Adipose tissue (tissue), 3 donors: ENCODE data around the gene RUNX1. TPM values are rescaled to one million over a fixed set of nuclear protein-coding genes. Genes with fewer than 3 reads are reported as not detected.
A peak's percentile ranks its signal among the peaks of the same experiment; 100 is the strongest.

ENCODE experiments used
- H3K27ac ChIP-seq: one replicate; pipeline ENCODE4 v1.5.1; 2013; ENCODE audit warnings: low read depth, low read length
- WGBS, 3 donors: extraction: QIAGEN DNeasy Blood & Tissue Kit; methylation state at CpG; one replicate each; pipeline ENCODE4 v1.1.7; 2013; 5-methylcytosine and 5-hydroxymethylcytosine counted together
- polyA plus RNA-seq, 3 donors: library from polyadenylated mRNA; stranded (reverse); fragments of 200-250 nt; gene quantifications; one replicate each; pipeline ENCODE4 v1.2.3, GENCODE V29; 2013
- donor health status: healthy with polysubstance abuse.
- donor health status: Bipolar disorder and iron deficiency.
- donor health status: healthy.

The RUNX1 gene
- polyA plus RNA-seq, 3 donors: 1.2 to 38.1 (median 10.8) TPM

DNA sequence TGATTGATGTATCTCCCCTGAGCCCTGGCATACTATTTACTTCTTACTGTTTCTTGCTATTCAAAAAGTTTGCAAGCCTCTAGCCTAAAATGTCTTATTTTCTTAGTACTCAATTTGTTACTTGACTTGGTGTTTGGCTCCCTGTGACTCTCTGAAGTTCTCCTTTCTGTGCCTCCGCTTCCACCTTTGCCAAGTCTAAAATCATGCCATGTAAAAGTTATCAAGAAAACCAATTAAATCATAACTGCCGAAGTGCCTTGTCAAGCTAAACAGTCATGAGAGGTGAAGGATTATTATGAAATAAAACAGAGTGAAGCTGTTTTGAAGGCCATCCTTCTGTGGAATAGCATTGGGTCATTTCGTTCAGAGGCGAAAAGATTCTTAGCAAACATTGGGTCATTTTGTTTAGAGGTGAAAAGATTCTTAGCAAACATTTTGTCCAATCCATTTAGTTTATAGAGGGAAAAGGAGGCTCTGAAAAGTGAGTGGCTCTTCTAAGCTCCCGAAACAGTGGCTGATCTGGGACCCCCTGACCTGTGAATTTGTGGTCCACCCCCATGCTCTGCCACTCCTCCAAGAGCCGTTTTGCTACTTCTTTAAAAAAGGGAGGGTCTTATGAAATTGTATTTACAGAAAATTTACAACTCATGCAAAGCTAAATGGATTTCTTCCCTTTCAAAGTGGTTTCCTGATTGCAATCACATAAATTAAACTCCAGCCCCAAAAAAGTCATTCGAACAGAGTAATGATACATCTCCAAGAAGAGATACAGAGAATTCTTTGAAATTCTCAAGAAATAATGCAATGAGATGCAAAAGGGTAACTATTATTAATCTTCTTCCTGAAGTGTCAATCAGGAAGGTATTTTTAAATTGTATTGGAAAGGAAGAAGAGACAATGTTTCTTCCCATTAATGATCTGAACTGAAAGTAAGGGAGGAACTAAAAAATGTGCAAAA, 141.4 kb downstream of the RUNX1 start:
- no peak overlapping the region for H3K27ac ChIP-seq
- WGBS, 3 donors: 43 to 59% (median 52%) methylated on average over 7 of the region's 7 CpGs

DNA sequence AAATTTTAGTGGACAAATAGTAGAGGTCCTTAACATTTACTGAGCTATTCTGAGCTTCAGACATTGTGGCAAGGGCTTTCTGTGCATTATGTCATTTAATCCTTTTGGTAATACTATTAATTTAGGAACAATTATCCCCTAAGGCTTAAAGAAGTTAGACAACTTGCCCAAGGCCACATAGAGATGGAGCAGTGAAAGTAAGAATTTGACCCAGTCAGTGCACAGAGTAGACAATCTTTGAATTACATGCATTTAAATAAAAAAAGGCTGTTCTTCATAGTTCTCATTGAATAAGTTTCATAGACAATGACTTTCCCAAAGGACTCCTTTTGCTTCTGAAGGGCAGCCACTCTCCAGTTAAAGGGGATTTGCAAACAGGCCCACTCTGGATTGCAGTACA, 142.7 kb downstream of the RUNX1 start:
- H3K27ac ChIP-seq: no peak overlapping the region

DNA sequence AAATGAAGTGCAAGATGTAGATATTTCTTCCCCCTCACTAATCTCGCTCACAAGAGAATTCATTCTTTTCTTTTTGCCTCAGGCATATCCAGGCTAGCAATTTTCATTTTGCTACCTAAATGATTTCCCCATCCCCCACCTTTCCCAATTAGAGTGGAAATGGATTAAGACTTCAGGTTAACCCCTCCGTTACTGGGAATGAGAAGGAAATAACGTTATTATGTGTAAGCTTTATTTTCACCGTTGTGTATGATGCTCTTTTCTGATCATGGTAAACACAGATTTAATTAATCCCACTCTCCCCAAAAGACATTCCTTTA, 143.9 kb downstream of the RUNX1 start:
- no peak overlapping the region for H3K27ac ChIP-seq
- WGBS, 3 donors: 69 to 81% (median 74%) methylated on average over 4 of the region's 4 CpGs

DNA sequence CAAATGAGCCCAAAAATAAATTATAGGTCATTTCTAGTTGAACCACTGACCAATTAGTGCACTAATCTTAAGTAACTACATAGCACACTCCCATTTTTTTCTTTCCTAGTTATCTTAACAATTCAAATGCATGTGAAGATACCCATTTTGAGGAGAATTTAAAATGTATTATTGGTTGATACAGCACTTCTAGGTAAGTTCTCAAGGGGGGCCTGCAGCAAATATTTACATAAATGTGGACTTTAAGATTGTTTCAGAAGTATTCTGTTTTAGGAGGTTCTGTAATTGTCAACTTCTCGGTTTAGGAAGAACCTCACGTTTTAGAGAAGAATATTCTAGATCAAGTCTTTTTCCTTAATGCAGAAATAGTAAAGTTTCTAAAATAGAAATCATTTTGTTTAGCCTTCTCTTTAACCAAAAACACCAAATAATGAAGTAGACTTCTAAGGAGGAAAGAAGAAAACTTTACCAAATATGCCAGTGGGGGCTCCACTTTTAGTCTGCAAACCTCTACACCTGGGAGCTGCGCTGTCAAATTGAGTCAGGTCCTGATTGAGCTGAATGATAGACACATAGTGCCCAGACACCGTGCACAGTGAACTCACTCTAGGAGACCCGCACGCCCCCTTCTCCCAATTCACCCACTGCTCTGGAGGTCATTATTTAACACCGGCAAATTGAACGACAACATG, 144.4 kb downstream of the RUNX1 start:
- no peak overlapping the region for H3K27ac ChIP-seq
- WGBS, 3 donors: 73 to 86% (median 80%) methylated on average over 8 of the region's 8 CpGs

DNA sequence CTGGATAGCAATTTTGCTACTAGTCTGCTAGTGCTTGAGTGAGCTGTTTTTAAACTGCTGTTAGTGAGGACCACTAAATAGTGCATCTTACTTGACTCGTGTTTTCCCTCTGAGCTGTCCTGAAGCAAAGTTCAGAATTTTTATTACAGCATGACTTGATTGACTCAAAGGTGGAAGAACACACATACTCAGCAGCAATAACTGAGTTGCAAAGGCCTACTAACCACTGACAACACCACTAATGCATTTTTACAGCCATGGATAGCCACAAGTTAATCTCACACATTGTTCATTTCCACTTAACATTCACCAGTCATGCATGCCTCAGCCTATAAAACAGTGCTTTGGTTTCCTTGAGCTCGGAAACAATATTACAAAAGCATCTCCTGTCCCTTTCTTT, 148.7 kb downstream of the RUNX1 start:
- WGBS, 3 donors: 77 to 88% (median 83%) methylated on average over 2 of the region's 2 CpGs
- no peak overlapping the region for H3K27ac ChIP-seq

DNA sequence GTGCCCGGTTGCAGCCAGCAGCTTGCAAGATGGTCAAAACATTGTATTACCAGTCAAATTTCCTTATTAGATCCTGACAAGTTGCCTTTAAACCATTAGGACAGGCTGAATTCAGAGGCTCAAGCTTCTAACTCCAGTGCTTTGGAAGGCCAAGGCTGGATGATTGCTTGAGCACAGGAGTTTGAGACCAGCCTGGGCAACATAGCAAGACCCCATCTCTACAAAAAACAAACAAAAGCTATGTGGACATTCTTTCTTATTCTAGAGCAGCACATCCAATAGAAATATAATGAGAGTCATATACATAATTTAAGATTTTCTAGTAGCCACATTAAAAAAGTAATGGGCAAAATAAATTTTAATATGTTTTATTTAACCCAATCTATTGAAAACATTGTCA, 149.3 kb downstream of the RUNX1 start:
- 48 to 95% (median 91%) methylated on average over 1 of the region's 1 CpG for WGBS, 3 donors
- H3K27ac ChIP-seq: no peak overlapping the region

DNA sequence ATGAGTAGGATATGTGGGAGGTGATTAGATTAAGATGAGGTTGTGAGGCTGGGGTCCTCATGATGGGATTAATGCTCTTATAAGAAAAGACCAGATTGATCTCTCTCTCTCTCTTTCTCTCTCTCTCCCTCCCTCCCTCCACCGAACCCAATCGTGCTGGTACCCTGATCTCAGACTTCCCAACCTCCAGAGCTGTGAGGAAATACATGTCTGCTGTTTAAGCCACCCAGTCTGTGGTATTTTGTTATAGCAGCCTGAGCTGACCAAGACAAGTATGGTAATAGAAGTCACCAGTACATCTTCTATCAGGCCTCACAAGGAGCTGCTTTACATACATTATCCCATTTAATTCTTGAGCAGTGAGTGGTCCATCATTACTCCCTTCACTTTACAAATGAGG, 149.8 kb downstream of the RUNX1 start:
- 74 to 93% (median 92%) methylated on average over 2 of the region's 2 CpGs for WGBS, 3 donors
- no peak overlapping the region for H3K27ac ChIP-seq

DNA sequence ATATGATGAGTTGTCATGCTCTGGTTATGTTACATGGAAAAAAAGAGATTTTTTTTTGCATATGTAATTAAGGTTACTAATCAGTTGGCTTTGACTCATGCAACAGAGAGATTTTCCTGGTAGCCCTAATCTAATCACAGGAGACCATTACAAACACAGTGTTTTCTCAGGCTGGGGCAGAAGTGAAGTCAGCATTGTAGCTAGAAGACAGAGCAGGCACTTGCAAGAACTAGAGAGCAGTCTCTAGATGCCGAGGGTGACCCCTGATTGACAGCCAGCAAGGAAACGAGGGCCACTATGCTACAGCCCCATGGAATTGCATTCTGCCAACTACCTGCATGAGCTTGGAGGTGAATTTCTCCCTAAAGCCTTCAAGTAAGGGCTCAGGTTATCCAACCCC, 151.3 kb downstream of the RUNX1 start:
- 73 to 92% (median 85%) methylated on average over 2 of the region's 2 CpGs for WGBS, 3 donors
- no peak overlapping the region for H3K27ac ChIP-seq

DNA sequence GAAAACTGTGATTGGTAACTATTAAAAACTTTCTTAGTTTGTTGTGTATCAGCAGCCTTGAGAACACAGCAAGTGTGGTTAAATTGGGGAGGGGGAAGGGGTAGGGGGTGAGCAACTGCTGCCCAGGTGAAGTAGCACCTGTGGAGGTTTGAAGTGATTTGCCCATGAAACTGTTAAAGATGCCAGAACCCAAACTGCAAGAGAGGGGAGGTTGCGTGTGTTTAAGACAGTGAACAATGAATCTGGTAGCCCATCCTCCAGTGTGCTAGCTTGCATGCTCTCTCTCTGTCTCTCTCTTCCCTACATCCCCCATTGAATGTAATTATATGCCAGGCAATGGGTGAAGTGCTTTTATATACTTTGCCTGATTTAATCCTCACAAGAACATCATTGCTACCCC, 154.7 kb downstream of the RUNX1 start:
- H3K27ac ChIP-seq: no peak overlapping the region
- 64 to 84% (median 72%) methylated on average over 1 of the region's 1 CpG for WGBS, 3 donors

DNA sequence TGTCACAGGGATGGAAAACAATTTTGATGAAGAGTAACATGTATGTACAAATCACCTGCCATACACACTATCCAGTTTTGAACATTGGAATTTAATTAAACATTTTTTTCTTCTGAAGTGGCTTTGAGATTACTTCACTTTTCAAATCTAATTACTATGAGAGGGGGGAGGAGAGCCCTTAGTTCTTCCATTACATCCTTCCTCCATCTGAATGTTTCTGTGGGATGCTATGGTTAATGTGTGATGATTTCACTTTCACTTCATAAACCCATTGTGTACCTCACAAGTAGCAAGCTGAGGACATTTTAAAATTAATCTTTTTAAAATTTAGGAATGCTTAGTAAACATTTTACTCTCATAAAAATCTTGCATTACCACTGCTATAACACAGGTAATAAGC, 156.9 kb downstream of the RUNX1 start:
- no peak overlapping the region for H3K27ac ChIP-seq

DNA sequence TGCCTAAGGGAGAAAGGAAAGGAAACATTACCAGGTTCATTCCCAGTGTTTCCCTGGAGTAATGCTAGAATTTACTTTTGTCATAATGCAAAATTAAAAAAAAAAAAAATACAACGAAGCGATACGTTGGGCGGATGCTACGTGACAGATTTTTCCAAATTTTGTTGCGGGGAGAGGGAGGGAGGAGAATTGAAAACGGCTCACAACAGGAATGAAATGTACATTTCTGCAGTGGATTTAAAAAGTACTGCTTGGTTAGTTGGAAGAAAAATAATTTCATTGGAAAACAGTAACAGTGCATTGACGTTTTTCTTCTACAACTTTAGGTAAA, 157.5 kb downstream of the RUNX1 start:
- WGBS, 3 donors: 19 to 44% (median 39%) methylated on average over 8 of the region's 8 CpGs
- H3K27ac ChIP-seq: no peak overlapping the region

DNA sequence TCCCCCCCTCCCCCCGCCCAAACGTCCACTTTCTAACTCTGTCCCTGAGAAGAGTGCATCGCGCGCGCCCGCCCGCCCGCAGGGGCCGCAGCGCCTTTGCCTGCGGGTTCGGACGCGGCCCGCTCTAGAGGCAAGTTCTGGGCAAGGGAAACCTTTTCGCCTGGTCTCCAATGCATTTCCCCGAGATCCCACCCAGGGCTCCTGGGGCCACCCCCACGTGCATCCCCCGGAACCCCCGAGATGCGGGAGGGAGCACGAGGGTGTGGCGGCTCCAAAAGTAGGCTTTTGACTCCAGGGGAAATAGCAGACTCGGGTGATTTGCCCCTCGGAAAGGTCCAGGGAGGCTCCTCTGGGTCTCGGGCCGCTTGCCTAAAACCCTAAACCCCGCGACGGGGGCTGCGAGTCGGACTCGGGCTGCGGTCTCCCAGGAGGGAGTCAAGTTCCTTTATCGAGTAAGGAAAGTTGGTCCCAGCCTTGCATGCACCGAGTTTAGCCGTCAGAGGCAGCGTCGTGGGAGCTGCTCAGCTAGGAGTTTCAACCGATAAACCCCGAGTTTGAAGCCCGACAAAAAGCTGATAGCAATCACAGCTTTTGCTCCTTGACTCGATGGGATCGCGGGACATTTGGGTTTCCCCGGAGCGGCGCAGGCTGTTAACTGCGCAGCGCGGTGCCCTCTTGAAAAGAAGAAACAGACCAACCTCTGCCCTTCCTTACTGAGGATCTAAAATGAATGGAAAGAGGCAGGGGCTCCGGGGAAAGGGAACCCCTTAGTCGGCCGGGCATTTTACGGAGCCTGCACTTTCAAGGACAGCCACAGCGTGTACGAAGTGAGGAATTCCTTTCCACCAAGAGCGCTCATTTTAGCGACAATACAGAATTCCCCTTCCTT, 158.1 kb downstream of the RUNX1 start:
- no peak overlapping the region for H3K27ac ChIP-seq
- WGBS, 3 donors: 13 to 19% (median 14%) methylated on average over 60 of the region's 60 CpGs

DNA sequence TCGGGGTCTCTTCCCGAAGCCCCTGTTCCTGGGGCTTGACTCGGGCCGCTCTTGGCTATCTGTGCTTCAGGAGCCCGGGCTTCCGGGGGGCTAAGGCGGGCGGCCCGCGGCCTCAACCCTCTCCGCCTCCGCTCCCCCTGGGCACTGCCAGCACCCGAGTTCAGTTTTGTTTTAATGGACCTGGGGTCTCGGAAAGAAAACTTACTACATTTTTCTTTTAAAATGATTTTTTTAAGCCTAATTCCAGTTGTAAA, 158.7 kb downstream of the RUNX1 start:
- peak overlapping the region; percentile 67 for H3K27ac ChIP-seq
- 4 to 17% (median 14%) methylated on average over 7 to 14 of the region's 14 CpGs for WGBS, 3 donors

DNA sequence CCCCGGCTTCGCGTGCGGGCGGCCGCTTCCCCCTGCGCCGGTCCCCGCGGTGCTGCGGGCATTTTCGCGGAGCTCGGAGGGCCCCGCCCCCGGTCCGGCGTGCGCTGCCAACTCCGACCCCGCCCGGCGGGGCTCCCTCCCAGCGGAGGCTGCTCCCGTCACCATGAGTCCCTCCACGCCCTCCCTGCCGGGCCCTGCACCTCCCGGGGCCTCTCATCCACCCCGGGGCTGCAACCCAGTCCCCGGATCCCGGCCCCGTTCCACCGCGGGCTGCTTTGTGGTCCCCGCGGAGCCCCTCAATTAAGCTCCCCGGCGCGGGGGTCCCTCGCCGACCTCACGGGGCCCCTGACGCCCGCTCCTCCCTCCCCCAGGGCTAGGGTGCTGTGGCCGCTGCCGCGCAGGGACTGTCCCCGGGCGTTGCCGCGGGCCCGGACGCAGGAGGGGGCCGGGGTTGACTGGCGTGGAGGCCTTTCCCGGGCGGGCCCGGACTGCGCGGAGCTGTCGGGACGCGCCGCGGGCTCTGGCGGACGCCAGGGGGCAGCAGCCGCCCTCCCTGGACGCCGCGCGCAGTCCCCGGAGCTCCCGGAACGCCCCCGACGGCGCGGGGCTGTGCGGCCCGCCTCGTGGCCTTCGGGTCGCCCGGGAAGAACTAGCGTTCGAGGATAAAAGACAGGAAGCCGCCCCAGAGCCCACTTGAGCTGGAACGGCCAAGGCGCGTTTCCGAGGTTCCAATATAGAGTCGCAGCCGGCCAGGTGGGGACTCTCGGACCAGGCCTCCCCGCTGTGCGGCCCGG, 159.2 kb downstream of the RUNX1 start:
- 1% methylated on average over 60 to 98 of the region's 98 CpGs for WGBS, 3 donors
- H3K27ac ChIP-seq: peak overlapping the region; percentile 97

DNA sequence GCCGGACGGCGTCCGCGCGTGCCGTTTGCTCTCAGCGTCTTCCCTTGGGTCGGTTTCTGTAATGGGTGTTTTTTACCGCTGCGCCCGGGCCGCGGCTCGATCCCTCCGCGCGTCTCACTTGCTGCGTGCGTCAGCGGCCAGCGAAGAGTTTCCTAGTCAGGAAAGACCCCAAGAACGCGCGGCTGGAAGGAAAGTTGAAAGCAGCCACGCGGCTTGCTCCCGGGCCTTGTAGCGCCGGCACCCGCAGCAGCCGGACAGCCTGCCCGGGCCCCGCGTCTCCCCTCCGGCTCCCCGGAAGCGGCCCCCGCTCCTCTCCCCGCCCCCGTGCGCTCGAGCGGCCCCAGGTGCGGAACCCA, 159.8 kb downstream of the RUNX1 start:
- 0 to 1% (median 0%) methylated on average over 41 to 45 of the region's 45 CpGs for WGBS, 3 donors
- H3K27ac ChIP-seq: peak overlapping the region; percentile 97

DNA sequence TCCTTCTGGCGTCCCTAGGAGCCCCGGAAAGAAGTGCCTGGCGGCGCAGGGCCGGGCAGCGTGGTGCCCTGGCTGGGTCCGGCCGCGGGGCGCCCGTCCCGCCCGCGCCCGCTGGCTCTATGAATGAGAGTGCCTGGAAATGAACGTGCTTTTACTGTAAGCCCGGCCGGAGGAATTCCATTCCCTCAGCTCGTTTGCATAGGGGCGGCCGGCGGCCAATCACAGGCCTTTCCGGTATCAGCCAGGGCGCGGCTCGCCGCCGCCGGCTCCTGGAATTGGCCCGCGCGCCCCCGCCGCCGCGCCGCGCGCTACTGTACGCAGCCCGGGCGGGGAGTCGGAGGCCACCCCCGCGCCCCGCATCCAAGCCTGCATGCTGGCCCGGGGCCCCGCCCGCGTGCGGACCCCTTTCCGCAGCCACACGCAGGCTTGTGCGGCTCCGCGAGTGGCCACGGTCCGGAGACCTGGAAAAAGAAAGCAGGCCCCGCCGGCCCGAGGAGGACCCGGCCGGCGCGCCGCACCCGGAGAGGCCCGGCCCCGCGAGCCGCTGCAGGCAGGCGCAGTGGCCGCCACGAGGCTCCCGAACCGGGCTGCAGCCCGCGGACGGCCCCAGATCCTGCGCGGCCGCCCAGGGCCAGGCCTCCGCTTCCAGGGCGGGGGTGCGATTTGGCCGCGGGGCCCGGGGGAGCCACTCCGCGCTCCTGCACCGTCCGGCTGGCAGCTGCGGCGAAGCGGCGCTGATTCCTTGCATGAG, 160.4 kb downstream of the RUNX1 start:
- peak overlapping the region; percentile 97 for H3K27ac ChIP-seq
- 0 to 1% (median 1%) methylated on average over 73 to 96 of the region's 96 CpGs for WGBS, 3 donors

DNA sequence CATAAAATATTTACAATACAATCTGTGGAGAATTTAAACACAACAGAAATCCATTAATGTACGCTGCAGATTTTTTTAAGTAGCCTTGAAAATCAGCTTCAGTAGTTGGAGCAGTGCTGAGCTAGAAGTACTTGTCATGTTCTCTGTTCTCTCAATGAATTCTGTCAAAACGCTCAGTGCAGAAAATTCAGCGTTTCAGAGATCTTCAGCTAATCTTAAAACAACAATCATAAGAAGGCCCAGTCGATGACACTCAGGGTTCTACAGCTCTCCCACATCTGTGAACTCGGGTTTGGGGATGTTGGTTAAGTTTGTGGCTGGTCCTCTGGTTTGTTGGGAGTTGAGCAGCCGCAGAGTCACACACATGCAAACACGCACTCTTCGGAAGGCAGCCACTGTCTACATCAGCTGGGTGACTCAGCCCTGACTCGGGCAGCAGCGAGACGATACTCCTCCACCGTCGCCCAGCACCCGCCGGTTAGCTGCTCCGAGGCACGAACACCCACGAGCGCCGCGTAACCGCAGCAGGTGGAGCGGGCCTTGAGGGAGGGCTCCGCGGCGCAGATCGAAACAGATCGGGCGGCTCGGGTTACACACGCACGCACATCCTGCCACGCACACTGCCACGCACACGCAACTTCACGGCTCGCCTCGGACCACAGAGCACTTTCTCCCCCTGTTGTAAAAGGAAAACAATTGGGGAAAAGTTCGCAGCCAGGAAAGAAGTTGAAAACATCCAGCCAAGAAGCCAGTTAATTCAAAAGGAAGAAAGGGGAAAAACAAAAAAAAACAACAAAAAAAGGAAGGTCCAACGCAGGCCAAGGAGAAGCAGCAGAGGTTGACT, 161.2 kb downstream of the RUNX1 start:
- peak overlapping the region; percentile 97 for H3K27ac ChIP-seq
- 1 to 2% (median 2%) methylated on average over 40 of the region's 40 CpGs for WGBS, 3 donors
